Posterior cingulate gyrus (tissue), 11 donors: Measurements from ENCODE around the gene LILRB3.
"Not testable (repeated sequence)": the region's sequence is repeated elsewhere in the genome, so short reads cannot be mapped to it uniquely, and the experiment has no call there.

Source experiments
- DNase-seq, 10 donors: peaks; one replicate each; pipeline versions ENCODE4 v3.0.0 to v3.0.0-alpha.2; 2020 to 2021; ENCODE audit warnings: mixed read lengths in 3 of 10
- intact Hi-C: fragments of 100-400 bp; cut with DNase I; formaldehyde crosslinking; loops from one replicate; pipeline ENCODE4 v1.15.1; 2023

Gene LILRB3

GRCh38 chr19:54172471-54173358, 50.1 kb downstream of the LILRB3 start, which contains the start of gene TMC4:
TMC4 (minus strand) TSS chr19:54173160; CDS start chr19:54173117, 43 bp downstream.
- peak in 2 of 10 donors; percentile 53 to 57 for DNase-seq
- intact Hi-C loops, result no loop called here

- intact Hi-C loops, result not testable (repeated sequence)
- DNase-seq, result peak in 2 of 10 donors; percentile 31 to 46
These were observed 50.9 kb downstream of the LILRB3 start for GRCh38 chr19:54171736-54172431.

- intact Hi-C loops, result no loop called here
- DNase-seq, result peak in 1 of 10 donors; percentile 77
These were observed 53.6 kb downstream of the LILRB3 start for GRCh38 chr19:54169149-54169740.

- intact Hi-C loops, result loop anchor here (1.0 kb wide), 1 partner anchor 63 kb away; no protein-coding TSS in a partner anchor
- DNase-seq, result peak; percentile 77 to 98 (median 96)
These were observed 54.5 kb downstream of the LILRB3 start for GRCh38 chr19:54168174-54168917.
